ENCODE measurements around the gene MICU2.

Gene MICU2

GRCh38 chr13:21539687-21540086 lies 64.3 kb downstream of the MICU2 start:
- no peak overlapping the region for H3K4me3 ChIP-seq (ENCODE audit: control insufficient read depth, low read depth, low read length)
- DNase-seq (ENCODE audit: low read depth), result no peak
- TF ChIP-seq CTCF (IDR thresholded peaks at IDR 0.05; ENCODE audit: control insufficient read depth, insufficient read depth, low read depth, low read length, missing control alignments), result no peak

GRCh38 chr13:21538753-21539152 lies 65.2 kb downstream of the MICU2 start:
- DNase-seq (ENCODE audit: low read depth), result no peak
- no peak for TF ChIP-seq CTCF (IDR thresholded peaks at IDR 0.05; ENCODE audit: control insufficient read depth, insufficient read depth, low read depth, low read length, missing control alignments)
- H3K4me3 ChIP-seq (ENCODE audit: control insufficient read depth, low read depth, low read length), result no peak overlapping the region

GRCh38 chr13:21538280-21538679 lies 65.7 kb downstream of the MICU2 start:
- no peak for TF ChIP-seq CTCF (IDR thresholded peaks at IDR 0.05; ENCODE audit: control insufficient read depth, insufficient read depth, low read depth, low read length, missing control alignments)
- no peak for DNase-seq (ENCODE audit: low read depth)

GRCh38 chr13:21537105-21537504 lies 66.9 kb downstream of the MICU2 start:
- no peak for DNase-seq (ENCODE audit: low read depth)
- no peak overlapping the region for H3K4me3 ChIP-seq (ENCODE audit: control insufficient read depth, low read depth, low read length)
- TF ChIP-seq CTCF (IDR thresholded peaks at IDR 0.05; ENCODE audit: control insufficient read depth, insufficient read depth, low read depth, low read length, missing control alignments), result no peak

More at GRCh38 chr13:21538280-21538679, 65.7 kb downstream of the MICU2 start:
- H3K4me3 ChIP-seq (ENCODE audit: control insufficient read depth, low read depth, low read length), result no peak overlapping the region

GRCh38 chr13:21534760-21535159 lies 69.2 kb downstream of the MICU2 start:
- TF ChIP-seq CTCF (IDR thresholded peaks at IDR 0.05; ENCODE audit: control insufficient read depth, insufficient read depth, low read depth, low read length, missing control alignments), result no peak
- H3K4me3 ChIP-seq (ENCODE audit: control insufficient read depth, low read depth, low read length), result no peak overlapping the region
- DNase-seq (ENCODE audit: low read depth), result no peak

GRCh38 chr13:21531455-21531854 lies 72.5 kb downstream of the MICU2 start:
- DNase-seq (ENCODE audit: low read depth), result no peak
- no peak for TF ChIP-seq CTCF (IDR thresholded peaks at IDR 0.05; ENCODE audit: control insufficient read depth, insufficient read depth, low read depth, low read length, missing control alignments)
- no peak overlapping the region for H3K4me3 ChIP-seq (ENCODE audit: control insufficient read depth, low read depth, low read length)

- H3K4me3 ChIP-seq (ENCODE audit: control insufficient read depth, low read depth, low read length), result no peak overlapping the region
- DNase-seq (ENCODE audit: low read depth), result no peak
- no peak for TF ChIP-seq CTCF (IDR thresholded peaks at IDR 0.05; ENCODE audit: control insufficient read depth, insufficient read depth, low read depth, low read length, missing control alignments)
Measured at GRCh38 chr13:21530656-21531055, 73.3 kb downstream of the MICU2 start.

Measured in AG09309 (cell line).